K562 (cell line): Measurements from ENCODE around the gene SMCO4. TPM values are rescaled to one million over a fixed set of nuclear protein-coding genes. Genes with fewer than 3 reads are reported as not detected.

ENCODE experiments used
- CAMTA2 ChIP-seq: fragments of 250-450 bp; sonication (Bioruptor Pico); conservative IDR thresholded peaks from 2 replicates; pipeline ENCODE4 v1.5.1; 2022
- CEBPG ChIP-seq, 3 experiments: fragments of 200-800 bp in 1 of 3; sonication (Bioruptor generic) in 1 of 3; sonication (generic) in 1 of 3; formaldehyde crosslinking in 1 of 3; IDR thresholded peaks in 2 of 3; conservative IDR thresholded peaks in 1 of 3; 2 replicates each; pipeline versions ENCODE4 v1.6.1 to v1.8.0; 2016 to 2022; ENCODE audit warnings: missing compliant biosample characterization in 2 of 3, missing genetic modification characterization in 2 of 3, mild to moderate bottlenecking in 1 of 3, missing genetic modification reagents in 1 of 3
- CXXC5 ChIP-seq: fragments of 250-450 bp; sonication (Bioruptor Pico); IDR thresholded peaks from 2 replicates; pipeline ENCODE4 v1.8.0; 2022; ENCODE audit warnings: inconsistent platforms, mild to moderate bottlenecking, moderate library complexity
- DACH1 ChIP-seq: fragments of 450-650 bp; IDR thresholded peaks from 2 replicates; pipeline ENCODE4 v1.6.1; 2018; ENCODE audit not compliant: partially characterized antibody
- ETS2 ChIP-seq: IDR thresholded peaks from 2 replicates; pipeline ENCODE4 v1.6.1; 2016; ENCODE audit warnings: borderline replicate concordance, missing genetic modification characterization, mild to moderate bottlenecking, moderate library complexity, missing compliant biosample characterization; ENCODE audit not compliant: poor library complexity, severe bottlenecking
- ETV1 ChIP-seq: fragments of 450-650 bp; conservative IDR thresholded peaks from 2 replicates; pipeline ENCODE4 v1.6.1; 2016; ENCODE audit warnings: missing genetic modification characterization, control low read depth, low read depth, missing compliant biosample characterization
- HDAC2 ChIP-seq: fragments of 450-650 bp; IDR thresholded peaks from 2 replicates; pipeline ENCODE4 v1.6.1; 2016; ENCODE audit warnings: mild to moderate bottlenecking
- MLLT1 ChIP-seq, 2 experiments: fragments of 450-650 bp; IDR thresholded peaks; 2 replicates each; pipeline ENCODE4 v1.6.1; 2016
- NR2F6 ChIP-seq: fragments of 450-650 bp; formaldehyde crosslinking; IDR thresholded peaks from 2 replicates; pipeline ENCODE4 v1.4.0; 2020; ENCODE audit warnings: mild to moderate bottlenecking
- PRMT5 ChIP-seq: sonication (generic); formaldehyde crosslinking; IDR thresholded peaks from 2 replicates; pipeline ENCODE4 v1.5.0; 2020; ENCODE audit warnings: missing genetic modification reagents
- SMARCA4 ChIP-seq: fragments of 450-650 bp; IDR thresholded peaks from 2 replicates; pipeline ENCODE4 v1.6.1; 2016
- TCF7L2 ChIP-seq: fragments of 150-350 bp; IDR thresholded peaks from 2 replicates; pipeline ENCODE4 v1.6.1; 2016; ENCODE audit warnings: low read depth, mild to moderate bottlenecking, low read length, moderate library complexity
- TEAD4 ChIP-seq, 2 experiments: sonication (generic) in 1 of 2; formaldehyde crosslinking in 1 of 2; IDR thresholded peaks; 2 replicates each; pipeline versions ENCODE4 v1.6.1 to v1.8.0; 2012 to 2022; ENCODE audit warnings: borderline replicate concordance in 1 of 2, inconsistent platforms in 1 of 2, low read length in 1 of 2, mild to moderate bottlenecking in 1 of 2, missing genetic modification reagents in 1 of 2
- ZNF57 ChIP-seq: fragments of 450-650 bp; formaldehyde crosslinking; IDR thresholded peaks from 2 replicates; pipeline ENCODE4 v1.4.0; 2020; ENCODE audit warnings: mild to moderate bottlenecking, moderate library complexity
- polyA plus RNA-seq, 8 experiments: library from polyadenylated mRNA; depleted of rRNA in 4 of 8; stranded (reverse) in 5 of 8; unstranded in 3 of 8; fragments of >200 nt; fragmentation: Nextera tagmentation in 2 of 8; fragmentation: Illumina TruSeq in 1 of 8; extraction: Ambion mirVana in 2 of 8; extraction: Trizol in 1 of 8; gene quantifications; 2 replicates each; pipeline versions ENCODE4 v1.2.1 to v1.2.3, GENCODE V29; 2011 to 2014; ENCODE audit warnings: inconsistent platforms in 1 of 8, missing spikeins in 1 of 8
- total RNA-seq, 7 experiments: library from RNA; depleted of rRNA in 6 of 7; stranded (reverse); fragments of >200 nt in 6 of 7; fragmentation: Illumina TruSeq in 2 of 7; extraction: Trizol in 2 of 7; gene quantifications; 2 replicates each; pipeline versions ENCODE4 v1.2.1 to v1.2.3, GENCODE V29; 2011 to 2021; ENCODE audit warnings: low replicate concordance in 1 of 7

The SMCO4 gene
- total and polyA plus RNA-seq, 9 of the 15 experiments (the other 6 are each of a cell fraction or from before 2014, with no cell fraction given) = 1.8 to 27.8 (median 15.3) TPM

GRCh38 chr11:93543292-93543977 lies at the start of gene SMCO4 (continued):
- TF ChIP-seq CEBPG (CRISPR knock-in tag; IDR thresholded peaks at IDR 0.05) (no peak), CEBPG (tag; conservative IDR thresholded peaks at IDR 0.05 in 1 of 2, IDR thresholded peaks at IDR 0.05 in 1 of 2) (no peak), MLLT1 (IDR thresholded peaks at IDR 0.05) (no peak), TCF7L2 (no peak), NR2F6 (CRISPR knock-in tag) (no peak), ETV1 (0 out of 2 replicates have a peak, but pooled peaks have one; percentile 25), HDAC2 (peak; percentile 85), ZNF57 (no peak), CAMTA2 (CRISPR knock-in tag) (no peak), CXXC5 (CRISPR knock-in tag) (peak; percentile 76), TEAD4 (IDR thresholded peaks at IDR 0.05; ENCODE audit: low read length) (no peak), TEAD4 (CRISPR knock-in tag; IDR thresholded peaks at IDR 0.05; ENCODE audit: borderline replicate concordance) (no peak), SMARCA4 (no peak), ETS2 (no peak), DACH1 (no peak), PRMT5 (CRISPR knock-in tag) (no peak)
